ENCODE results near the gene COMMD10. TPM values are rescaled to one million over a fixed set of nuclear protein-coding genes. Genes with fewer than 3 reads are reported as not detected.

COMMD10 gene
- polyA plus RNA-seq, 1 donor from 2014 or later: 23.1 TPM

GRCh38 chr5:116273448-116274242, 188.8 kb downstream of the COMMD10 start:
- H4K20me1 ChIP-seq (ENCODE audit: insufficient read depth): no peaks in the 10 kb centered on the region

GRCh38 chr5:116274251-116274650, 189.4 kb downstream of the COMMD10 start:
- Histone ChIP-seq H3K27ac (ENCODE audit: low read length) (no peak overlapping the region), H3K9me2 (ENCODE audit: insufficient read depth, low read length) (no peaks in the 10 kb centered on the region), H3K27me3 (ENCODE audit: insufficient read depth, low read depth, low read length) (no peaks in the 10 kb centered on the region), H3K4me3 (ENCODE audit: low read length) (no peak overlapping the region), H2AFZ (ENCODE audit: low read depth, low read length) (no peak overlapping the region), H3K36me3 (ENCODE audit: insufficient read depth, low read length) (no peaks in the 10 kb centered on the region), H3K9me3 (ENCODE audit: low read length) (no peaks in the 10 kb centered on the region), H3F3A (ENCODE audit: insufficient read depth, low read length, poor library complexity, severe bottlenecking) (no peaks in the 10 kb centered on the region), H4K20me1 (ENCODE audit: insufficient read depth) (no peaks in the 10 kb centered on the region), H3K9ac (ENCODE audit: low read length) (no peak overlapping the region), H3K4me2 (ENCODE audit: low read length) (no peak overlapping the region), H3K79me2 (replicated peaks; ENCODE audit: insufficient read depth, low read length) (no peaks in the 10 kb centered on the region)
- TF ChIP-seq POLR2AphosphoS5 (IDR thresholded peaks at IDR 0.05): no peak
- no peak for TF ChIP-seq CTCF (IDR thresholded peaks at IDR 0.05; ENCODE audit: poor library complexity, severe bottlenecking)
- no peak for TF ChIP-seq EP300 (conservative IDR thresholded peaks at IDR 0.05; ENCODE audit: poor library complexity, severe bottlenecking)
- TF ChIP-seq MXI1 (conservative IDR thresholded peaks at IDR 0.05; ENCODE audit: poor library complexity, severe bottlenecking): no peak
- TF ChIP-seq RAD21 (conservative IDR thresholded peaks at IDR 0.05): no peak
- TF ChIP-seq TAF1 (IDR thresholded peaks at IDR 0.05; ENCODE audit: low read depth): no peak
- TF ChIP-seq SMC3 (conservative IDR thresholded peaks at IDR 0.05; ENCODE audit: poor library complexity): no peak
- TF ChIP-seq EZH2 (IDR thresholded peaks at IDR 0.05; ENCODE audit: borderline replicate concordance, insufficient read depth, low read length, poor library complexity, severe bottlenecking): no peak

More at GRCh38 chr5:116273448-116274242, 188.8 kb downstream of the COMMD10 start:
- Histone ChIP-seq H3K4me2 (ENCODE audit: low read length) (no peak overlapping the region), H3K27me3 (ENCODE audit: insufficient read depth, low read depth, low read length) (no peaks in the 10 kb centered on the region), H3K9me3 (ENCODE audit: low read length) (no peaks in the 10 kb centered on the region), H3K27ac (ENCODE audit: low read length) (no peak overlapping the region), H3K9me2 (ENCODE audit: insufficient read depth, low read length) (no peaks in the 10 kb centered on the region), H3K9ac (ENCODE audit: low read length) (no peak overlapping the region), H3F3A (ENCODE audit: insufficient read depth, low read length, poor library complexity, severe bottlenecking) (no peaks in the 10 kb centered on the region), H3K4me3 (ENCODE audit: low read length) (no peak overlapping the region), H3K79me2 (replicated peaks; ENCODE audit: insufficient read depth, low read length) (no peaks in the 10 kb centered on the region), H2AFZ (ENCODE audit: low read depth, low read length) (no peak overlapping the region), H3K36me3 (ENCODE audit: insufficient read depth, low read length) (no peaks in the 10 kb centered on the region)
- TF ChIP-seq SMC3 (conservative IDR thresholded peaks at IDR 0.05; ENCODE audit: poor library complexity) (no peak), EZH2 (IDR thresholded peaks at IDR 0.05; ENCODE audit: borderline replicate concordance, insufficient read depth, low read length, poor library complexity, severe bottlenecking) (no peak), REST (IDR thresholded peaks at IDR 0.05; ENCODE audit: borderline replicate concordance) (no peak), TAF1 (IDR thresholded peaks at IDR 0.05; ENCODE audit: low read depth) (no peak), MXI1 (conservative IDR thresholded peaks at IDR 0.05; ENCODE audit: poor library complexity, severe bottlenecking) (no peak), POLR2AphosphoS5 (IDR thresholded peaks at IDR 0.05) (no peak), RAD21 (conservative IDR thresholded peaks at IDR 0.05) (no peak), CTCF (IDR thresholded peaks at IDR 0.05; ENCODE audit: poor library complexity, severe bottlenecking) (no peak), EP300 (conservative IDR thresholded peaks at IDR 0.05; ENCODE audit: poor library complexity, severe bottlenecking) (no peak)

All from neural cell (in vitro differentiated cells).